Measurements from ENCODE around the gene LRRC75B.
"Not testable (repeated sequence)": the region's sequence is repeated elsewhere in the genome, so short reads cannot be mapped to it uniquely, and the experiment has no call there.

LRRC75B gene

GRCh38 chr22:24602105-24602749, 9.4 kb upstream of the LRRC75B start:
- not testable (repeated sequence) for DNase-seq

- DNase-seq = no peak
Observed at GRCh38 chr22:24601217-24602104, 8.6 kb upstream of the LRRC75B start.

- not testable (repeated sequence) for DNase-seq
Observed at GRCh38 chr22:24599958-24600715, 7.3 kb upstream of the LRRC75B start.

GRCh38 chr22:24599514-24599913, 6.6 kb upstream of the LRRC75B start:
- DNase-seq = no peak

- not testable (repeated sequence) for DNase-seq
Observed at GRCh38 chr22:24597076-24597475, 4.2 kb upstream of the LRRC75B start.

GRCh38 chr22:24595863-24596262, 3.0 kb upstream of the LRRC75B start:
- no peak for DNase-seq

GRCh38 chr22:24595228-24595627, 2.4 kb upstream of the LRRC75B start:
- DNase-seq = no peak

GRCh38 chr22:24594569-24595120, 1.8 kb upstream of the LRRC75B start:
- no peak for DNase-seq

GRCh38 chr22:24593836-24594568, 1.1 kb upstream of the LRRC75B start:
- no peak for DNase-seq

- not testable (repeated sequence) for DNase-seq
Observed at GRCh38 chr22:24593559-24593835, 624 bp upstream of the LRRC75B start.

GRCh38 chr22:24592058-24592850, 619 bp downstream of the LRRC75B start:
- no peak for DNase-seq

GRCh38 chr22:24591286-24591830, 1.5 kb downstream of the LRRC75B start:
- no peak for DNase-seq

- no peak for DNase-seq
Observed at GRCh38 chr22:24590596-24591173, 2.2 kb downstream of the LRRC75B start.

GRCh38 chr22:24589518-24590030, 3.3 kb downstream of the LRRC75B start:
- DNase-seq = no peak

- DNase-seq = no peak
Observed at GRCh38 chr22:24588757-24589481, 4.0 kb downstream of the LRRC75B start.

GRCh38 chr22:24588381-24588756, 4.5 kb downstream of the LRRC75B start:
- DNase-seq = no peak

- no peak for DNase-seq
Observed at GRCh38 chr22:24587948-24588347, 4.9 kb downstream of the LRRC75B start.

- no peak for DNase-seq
Observed at GRCh38 chr22:24587251-24587650, 5.6 kb downstream of the LRRC75B start.

GRCh38 chr22:24585927-24586546, 6.8 kb downstream of the LRRC75B start:
- DNase-seq = no peak

GRCh38 chr22:24585461-24585860, 7.4 kb downstream of the LRRC75B start:
- DNase-seq = no peak

Measured in NCI-H2227 treated with DMSO at 0.1 percent for 48 hours (cell line).